ENCODE data around the gene SEC16A.

Gene SEC16A

GRCh38 chr9:136465500-136466154, 17.2 kb downstream of the SEC16A start:
- no peak for DNase-seq (ENCODE audit: low read depth in 2 of 2)

- no peak for DNase-seq (ENCODE audit: low read depth in 2 of 2)
Observed at GRCh38 chr9:136464241-136464640, 18.6 kb downstream of the SEC16A start.

GRCh38 chr9:136463578-136463977, 19.3 kb downstream of the SEC16A start:
- no peak for DNase-seq (ENCODE audit: low read depth in 2 of 2)

GRCh38 chr9:136462664-136463063, 20.2 kb downstream of the SEC16A start:
- no peak for DNase-seq (ENCODE audit: low read depth in 2 of 2)

GRCh38 chr9:136460772-136461325, 22.0 kb downstream of the SEC16A start:
- no peak for DNase-seq (ENCODE audit: low read depth in 2 of 2)

GRCh38 chr9:136459425-136459824, 23.4 kb downstream of the SEC16A start:
- no peak for DNase-seq (ENCODE audit: low read depth in 2 of 2)

GRCh38 chr9:136457326-136457725, 25.5 kb downstream of the SEC16A start:
- no peak for DNase-seq (ENCODE audit: low read depth in 2 of 2)

GRCh38 chr9:136456258-136456657, 26.6 kb downstream of the SEC16A start:
- no peak for DNase-seq (ENCODE audit: low read depth in 2 of 2)

GRCh38 chr9:136455043-136456002, 27.5 kb downstream of the SEC16A start:
- no peak for DNase-seq (ENCODE audit: low read depth in 2 of 2)

GRCh38 chr9:136454026-136454796, 28.6 kb downstream of the SEC16A start:
- no peak for DNase-seq (ENCODE audit: low read depth in 2 of 2)

- DNase-seq (ENCODE audit: low read depth in 2 of 2): no peak
Observed at GRCh38 chr9:136453326-136453725, 29.5 kb downstream of the SEC16A start.

- no peak for DNase-seq (ENCODE audit: low read depth in 2 of 2)
Observed at GRCh38 chr9:136451221-136451877, 31.5 kb downstream of the SEC16A start.

GRCh38 chr9:136448655-136449054, 34.2 kb downstream of the SEC16A start:
- no peak for DNase-seq (ENCODE audit: low read depth in 2 of 2)

- no peak for DNase-seq (ENCODE audit: low read depth in 2 of 2)
Observed at GRCh38 chr9:136447173-136447778, 35.6 kb downstream of the SEC16A start.

GRCh38 chr9:136445799-136446198, 37.0 kb downstream of the SEC16A start:
- DNase-seq (ENCODE audit: low read depth in 2 of 2): no peak

GRCh38 chr9:136444102-136444501, 38.7 kb downstream of the SEC16A start:
- DNase-seq (ENCODE audit: low read depth in 2 of 2): no peak

GRCh38 chr9:136443687-136444086, 39.2 kb downstream of the SEC16A start:
- no peak for DNase-seq (ENCODE audit: low read depth in 2 of 2)

- no peak for DNase-seq (ENCODE audit: low read depth in 2 of 2)
Observed at GRCh38 chr9:136443087-136443486, 39.8 kb downstream of the SEC16A start.

GRCh38 chr9:136442265-136442664, 40.6 kb downstream of the SEC16A start:
- no peak for DNase-seq (ENCODE audit: low read depth in 2 of 2)

GRCh38 chr9:136441681-136442245, 41.1 kb downstream of the SEC16A start:
- DNase-seq (ENCODE audit: low read depth in 2 of 2): no peak

Data from stimulated activated CD8-positive, alpha-beta memory T cell treated with anti-CD3 and anti-CD28 coated beads, Interleukin-2, amount 100 ng/mL, for 1 hour (primary cell).